Stimulated activated CD8-positive, alpha-beta memory T cell treated with anti-CD3 and anti-CD28 coated beads, Interleukin-7, amount 100 ng/mL, for 48 hours (primary cell): ENCODE results near the gene OSGIN1.

Source experiments
- DNase-seq, 2 donors: peaks; one replicate each; pipeline ENCODE4 v3.0.0-alpha.2; 2020; ENCODE audit warnings: low read depth in 1 of 2; ENCODE audit errors: extremely low read depth in 1 of 2

Gene OSGIN1

DNA sequence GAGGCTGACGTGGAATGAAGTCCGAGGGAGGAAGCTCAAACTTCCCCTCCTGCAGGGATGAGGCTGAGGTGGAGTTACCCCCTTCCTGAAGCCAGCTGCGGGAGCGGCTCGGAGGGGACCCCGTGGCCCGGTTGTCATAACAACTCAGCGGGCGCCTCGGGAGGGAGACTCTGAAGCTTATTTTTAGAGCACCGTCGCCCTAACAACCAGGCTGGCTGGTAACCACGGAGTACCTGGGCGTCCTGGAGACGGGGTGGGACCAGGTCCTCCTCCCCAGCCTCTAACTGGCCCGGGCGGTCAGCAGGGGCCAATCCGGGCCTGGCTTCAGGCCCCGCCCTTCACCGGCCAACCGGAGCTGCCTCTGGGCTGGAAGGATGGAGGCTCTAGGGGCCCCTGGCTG lies 42.7 kb downstream of the OSGIN1 start:
- DNase-seq: no peak

DNA sequence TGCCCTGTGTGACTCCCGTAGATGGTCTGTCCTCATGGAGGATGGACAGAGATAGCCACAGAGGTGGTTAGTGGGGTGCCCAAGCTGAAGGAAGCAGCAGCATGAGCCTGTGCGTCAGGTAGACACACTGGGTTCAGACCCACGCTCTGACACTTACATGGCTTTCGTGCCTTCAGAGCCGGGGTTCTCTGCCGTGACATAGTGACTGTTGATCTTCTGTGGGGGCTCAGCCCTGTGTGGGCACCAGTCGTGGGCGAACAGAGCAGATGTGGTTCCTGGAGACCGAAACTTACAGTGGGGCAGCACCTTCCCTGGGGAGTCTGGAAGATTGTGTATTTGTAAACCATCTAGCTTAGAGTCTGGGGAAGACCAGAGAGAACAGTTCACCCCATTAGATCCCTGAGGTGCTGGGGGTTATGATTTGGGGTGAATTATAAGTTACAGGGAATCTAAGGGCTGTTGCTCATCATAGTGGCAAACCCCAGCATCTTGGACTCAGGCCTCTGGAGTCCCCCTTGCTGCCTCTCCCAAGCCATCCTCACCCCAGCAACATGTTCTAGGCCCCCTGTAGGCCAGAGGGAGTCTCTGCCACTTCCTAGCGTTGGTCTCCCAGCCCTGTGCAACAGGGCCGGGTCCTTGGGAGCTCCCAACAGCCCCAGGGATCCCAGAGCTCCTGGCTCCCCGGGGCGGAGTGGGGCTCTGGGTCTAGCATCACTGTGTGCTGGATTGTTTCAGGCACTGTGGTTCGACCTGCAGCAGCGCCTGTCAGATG lies 43.6 kb downstream of the OSGIN1 start:
- no peak for DNase-seq

DNA sequence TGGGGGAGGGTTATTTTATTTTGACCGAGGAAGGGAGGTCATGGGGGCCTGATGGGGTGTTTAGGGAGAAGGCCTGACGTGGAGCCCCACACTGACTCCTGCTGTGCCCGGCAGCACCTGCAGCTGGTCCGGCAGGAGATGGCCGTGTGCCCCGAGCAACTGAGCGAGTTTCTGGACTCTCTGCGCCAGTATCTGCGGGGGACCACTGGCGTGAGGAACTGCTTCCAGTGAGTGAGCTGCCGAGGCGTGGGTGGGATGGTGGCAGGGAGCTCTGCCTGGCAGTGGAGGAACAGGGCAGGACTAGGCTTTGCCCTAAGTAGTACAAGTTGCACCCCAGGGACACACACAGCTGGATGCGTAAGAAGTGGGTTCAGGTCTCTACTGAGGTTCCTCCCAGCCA lies 45.1 kb downstream of the OSGIN1 start:
- no peak for DNase-seq

DNA sequence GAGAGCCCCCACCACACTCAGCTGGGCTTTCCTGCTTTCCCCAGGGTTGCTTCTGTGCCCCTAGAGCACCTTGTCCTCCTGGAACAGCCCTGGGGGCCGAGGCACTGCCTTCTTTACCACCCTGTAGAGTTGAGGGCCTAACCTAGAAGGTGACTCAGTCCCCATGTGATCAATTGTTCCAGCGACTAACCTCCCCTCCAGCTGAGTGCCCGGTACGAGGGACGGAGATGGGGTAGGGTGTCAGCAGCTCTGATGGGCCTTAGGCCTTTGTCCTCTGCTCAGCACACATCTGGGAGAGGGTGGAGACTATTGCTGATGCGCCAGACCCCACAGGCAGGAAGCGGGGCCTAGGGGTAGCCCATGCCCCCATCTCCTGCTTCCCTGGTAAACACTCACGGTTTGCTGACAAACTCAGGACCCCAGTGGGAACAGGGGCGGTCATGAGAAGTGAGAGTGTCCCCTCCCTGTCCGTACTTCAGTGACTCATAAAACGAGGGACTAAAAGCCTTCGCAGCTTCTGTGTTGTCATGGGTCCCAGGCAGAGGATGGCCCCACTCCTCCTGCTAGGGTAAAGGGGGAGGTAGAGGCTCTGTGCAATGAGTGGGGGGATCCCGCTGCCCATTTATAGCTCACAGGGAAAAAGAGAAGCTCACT lies 48.1 kb downstream of the OSGIN1 start:
- no peak for DNase-seq

DNA sequence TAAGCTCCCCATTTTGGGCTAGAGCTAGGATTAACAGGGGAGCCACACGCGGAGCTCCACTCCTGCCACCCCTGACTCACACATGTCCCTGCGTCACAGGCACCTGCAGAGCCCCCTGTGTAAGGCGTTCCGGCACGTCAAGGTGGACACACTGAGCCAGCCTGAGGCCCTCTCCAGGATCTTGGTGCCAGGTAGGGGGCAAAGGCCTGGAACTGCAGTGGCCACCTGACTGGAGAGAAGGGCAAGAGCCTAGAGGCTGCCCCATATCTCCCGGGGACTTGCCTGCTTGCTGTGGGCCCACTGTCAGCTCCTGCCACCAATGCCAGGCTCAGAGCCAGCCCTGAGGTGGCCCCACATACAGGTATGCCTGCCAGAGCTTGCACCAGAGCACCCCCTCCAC lies 48.7 kb downstream of the OSGIN1 start:
- DNase-seq: no peak

DNA sequence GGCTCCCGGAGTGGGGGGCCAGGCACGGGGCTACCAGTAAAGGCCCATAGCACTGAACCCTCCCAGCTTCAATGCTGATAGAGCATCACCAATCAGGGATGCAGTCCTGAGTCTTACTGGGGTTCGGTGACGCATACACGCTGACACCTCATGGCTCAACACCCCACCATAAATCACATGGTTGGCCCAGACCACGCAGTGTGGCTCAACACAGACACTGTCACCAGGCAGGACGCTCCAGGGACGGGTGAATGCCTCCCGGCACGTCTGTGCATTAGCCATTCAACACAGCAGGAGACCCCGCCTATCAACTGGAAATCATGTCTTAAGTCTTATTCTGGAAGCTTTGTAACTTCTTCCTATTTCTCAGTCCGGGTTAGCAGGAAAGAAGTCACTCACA lies 50.0 kb downstream of the OSGIN1 start:
- DNase-seq: no peak

DNA sequence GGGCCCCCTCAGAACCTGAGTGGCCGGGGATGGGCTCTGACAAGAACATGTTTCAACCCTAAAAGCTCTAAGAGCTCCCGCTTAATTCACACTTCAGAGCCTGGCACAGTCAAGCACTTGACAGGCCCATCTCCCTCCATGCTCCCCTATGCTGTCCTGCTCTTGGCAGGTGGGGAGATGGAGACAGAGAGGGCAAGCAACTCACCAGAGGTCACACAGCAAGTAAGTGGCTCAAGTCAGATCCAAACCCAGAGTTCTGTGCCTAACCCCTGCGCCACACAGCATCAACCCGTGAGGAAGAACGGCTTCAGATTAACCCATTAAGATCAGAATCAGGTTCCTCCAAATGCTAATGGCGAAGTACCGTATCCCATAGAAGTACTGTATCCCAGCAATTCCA lies 51.4 kb downstream of the OSGIN1 start:
- no peak for DNase-seq

DNA sequence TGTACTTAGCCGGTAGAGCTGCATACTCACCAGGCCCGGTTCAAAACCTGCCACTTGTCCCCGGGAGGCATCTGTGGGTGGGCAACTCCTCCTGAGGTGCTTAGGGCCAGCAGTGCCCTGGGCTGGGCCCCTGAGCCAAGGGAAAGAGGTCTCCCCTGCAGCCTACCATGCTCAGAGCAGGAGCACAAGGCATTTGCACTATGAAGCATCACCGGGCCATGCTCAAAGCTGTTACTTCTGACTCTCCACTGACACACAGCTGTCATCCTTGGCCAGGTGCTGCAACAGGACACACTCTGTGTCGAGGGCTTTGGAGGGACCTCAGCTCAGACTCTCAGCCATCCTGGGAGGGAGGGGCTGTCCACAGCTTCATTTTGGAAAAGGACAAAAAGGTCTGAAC lies 52.4 kb downstream of the OSGIN1 start:
- no peak for DNase-seq

DNA sequence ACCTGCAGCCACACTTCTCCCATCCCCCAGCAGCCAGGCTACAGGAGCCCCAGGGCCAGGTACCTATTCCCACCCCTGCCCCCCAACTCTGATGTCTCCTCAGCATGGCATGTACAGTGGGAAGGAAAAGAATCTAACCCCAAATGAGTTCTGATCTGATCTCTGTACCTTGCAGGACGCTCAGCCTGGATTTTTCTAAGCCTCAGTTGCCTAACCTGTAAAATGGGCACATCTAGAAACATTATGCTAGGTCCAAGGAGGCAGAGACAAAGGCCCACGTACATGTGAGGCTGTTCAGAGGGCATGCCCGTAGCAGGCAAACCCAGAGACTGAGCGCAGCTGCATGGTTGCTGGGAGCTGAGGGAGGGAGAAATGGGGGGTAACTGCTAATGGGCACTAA lies 54.5 kb downstream of the OSGIN1 start:
- no peak for DNase-seq

DNA sequence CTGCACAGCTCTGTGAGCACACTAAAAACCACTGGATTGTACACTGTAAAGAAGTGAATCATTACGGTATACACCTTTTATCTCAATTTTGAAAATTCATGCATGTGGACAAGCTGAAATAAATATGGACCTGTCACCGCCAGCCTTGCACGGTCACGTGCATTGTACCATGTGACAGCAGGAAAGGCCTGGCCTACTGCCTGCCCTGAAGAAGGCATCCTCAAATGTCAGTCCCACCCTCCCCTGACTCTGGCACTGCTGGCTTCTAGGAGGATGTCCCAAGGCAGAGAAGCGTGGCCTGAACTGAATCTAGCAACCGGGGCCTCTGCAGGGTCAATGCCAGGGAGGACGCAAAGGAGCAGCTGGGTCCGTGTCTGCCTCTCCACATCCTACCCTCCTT lies 54.9 kb downstream of the OSGIN1 start:
- no peak for DNase-seq

DNA sequence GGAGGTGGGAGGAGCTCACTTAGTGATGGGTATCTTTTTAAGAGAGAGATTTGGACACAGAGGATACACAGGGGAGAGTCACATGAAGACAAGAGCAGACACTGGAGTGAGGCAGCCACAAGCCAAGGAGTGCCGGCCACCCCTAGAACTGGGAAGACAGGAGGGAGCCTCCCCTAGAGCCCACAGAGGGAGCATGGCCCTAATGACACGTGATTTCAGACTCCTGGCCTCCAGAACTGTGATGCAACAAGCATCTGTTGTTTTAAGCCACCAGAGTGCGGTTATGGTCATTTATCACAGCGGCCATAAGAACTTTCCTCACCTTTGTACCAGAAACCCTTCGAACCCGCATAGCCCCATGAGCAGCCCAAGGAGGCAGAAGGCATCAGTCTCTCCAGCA lies 56.2 kb downstream of the OSGIN1 start:
- no peak for DNase-seq

DNA sequence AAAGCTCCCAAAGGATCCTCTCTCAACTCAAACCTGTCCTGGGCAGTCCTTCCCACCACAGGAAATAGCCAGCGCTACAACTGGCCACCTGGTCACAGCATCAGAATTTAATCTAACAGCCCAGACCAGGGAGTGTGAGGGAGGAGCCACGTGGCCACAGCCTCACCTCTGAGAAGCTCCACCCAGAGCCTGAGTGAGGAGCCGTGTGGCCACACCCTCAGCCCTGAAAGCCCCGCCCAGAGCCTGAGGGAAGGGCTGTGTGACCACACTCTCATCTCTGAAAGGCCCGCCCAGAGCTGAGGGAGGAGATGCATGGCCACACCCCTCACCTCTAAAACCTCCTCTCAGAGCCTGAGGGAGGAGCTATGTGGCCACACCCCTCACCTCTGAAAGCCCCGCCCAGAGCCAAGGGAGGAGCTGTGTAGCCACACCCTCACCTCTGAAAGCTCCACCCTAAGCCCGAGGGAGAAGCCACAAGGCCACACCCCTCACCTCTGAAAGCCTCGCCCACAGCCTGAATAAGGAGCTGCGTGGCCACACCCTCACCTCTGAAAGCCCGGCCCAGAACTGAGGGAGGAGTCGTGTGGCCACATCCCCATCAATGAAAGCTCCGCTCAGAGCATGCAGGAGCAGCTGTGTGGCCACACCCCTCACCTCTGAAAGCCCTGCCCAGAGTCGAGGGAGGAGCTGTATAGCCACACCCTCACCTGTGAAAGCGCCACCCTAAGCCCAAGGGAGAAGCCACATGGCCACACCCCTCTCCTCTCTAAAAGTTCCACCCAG lies 60.9 kb downstream of the OSGIN1 start:
- peak; percentile 31 to 77 for DNase-seq

DNA sequence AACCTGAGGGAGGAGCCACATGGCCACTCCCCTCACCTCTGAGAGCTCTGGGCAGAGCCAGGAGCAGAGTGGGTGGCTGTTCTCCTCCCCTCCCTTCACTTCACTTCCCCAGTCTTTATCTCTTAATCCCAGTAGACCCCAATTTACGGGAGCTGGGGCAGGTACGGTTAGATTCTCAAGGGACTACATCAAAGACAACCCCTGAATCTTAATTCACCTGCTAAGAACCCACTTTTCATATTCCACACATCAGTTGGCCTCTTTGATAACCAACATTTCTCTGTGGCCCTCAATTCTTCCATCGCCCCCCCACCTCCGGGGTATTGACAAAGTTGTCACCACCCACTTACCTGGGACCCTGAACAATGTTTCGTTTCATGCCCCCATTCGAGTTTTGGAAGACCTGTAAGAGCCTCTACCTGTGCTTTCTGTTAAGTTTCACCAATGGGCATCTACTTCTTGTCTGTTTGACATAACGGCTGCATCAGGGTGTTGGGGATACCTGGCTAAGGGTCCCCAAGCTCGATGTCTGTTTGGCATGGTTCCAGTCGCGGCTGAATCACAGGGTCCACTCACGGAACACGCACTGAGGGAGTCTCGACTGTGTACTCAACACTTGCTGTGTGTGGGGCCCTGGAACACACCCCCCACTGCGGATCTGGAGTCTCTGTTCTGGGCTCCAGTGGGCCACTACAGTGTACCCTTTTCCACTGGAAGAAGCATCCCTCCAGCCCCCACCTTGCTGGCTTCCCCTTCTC lies 61.7 kb downstream of the OSGIN1 start:
- no peak for DNase-seq

DNA sequence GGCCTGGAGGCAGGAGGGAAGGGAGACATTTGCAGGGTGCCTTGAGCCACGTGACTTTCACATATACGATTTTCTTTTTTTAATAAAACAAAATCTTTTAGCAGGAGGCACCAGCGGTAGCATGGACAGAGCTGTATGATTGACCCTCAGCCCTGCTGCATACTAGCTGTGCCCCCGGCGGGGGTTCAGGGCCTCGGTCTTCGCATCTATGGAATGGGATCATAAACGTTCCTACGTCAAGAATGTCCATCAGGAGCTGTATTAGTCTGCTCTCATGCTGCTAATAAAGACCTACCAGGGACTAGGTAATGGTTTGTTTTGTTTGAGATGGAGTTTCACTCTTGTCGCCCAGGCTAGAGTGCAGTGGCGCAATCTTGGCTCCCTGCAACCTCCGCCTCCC lies 62.4 kb downstream of the OSGIN1 start:
- no peak for DNase-seq
